ENCODE data around the gene PTPRT.
A peak's percentile ranks its signal among the peaks of the same experiment; 100 is the strongest.

The PTPRT gene

GRCh38 chr20:43189554-43190331 lies at the start of gene PTPRT:
TSS of gene PTPRT (minus strand) at chr20:43189906. CDS start at chr20:43189733, 173 bp downstream.
- DNase-seq = peak; percentile 25

GRCh38 chr20:43238833-43239232 lies 49.1 kb upstream of the PTPRT start:
- no peak for DNase-seq

DNA sequence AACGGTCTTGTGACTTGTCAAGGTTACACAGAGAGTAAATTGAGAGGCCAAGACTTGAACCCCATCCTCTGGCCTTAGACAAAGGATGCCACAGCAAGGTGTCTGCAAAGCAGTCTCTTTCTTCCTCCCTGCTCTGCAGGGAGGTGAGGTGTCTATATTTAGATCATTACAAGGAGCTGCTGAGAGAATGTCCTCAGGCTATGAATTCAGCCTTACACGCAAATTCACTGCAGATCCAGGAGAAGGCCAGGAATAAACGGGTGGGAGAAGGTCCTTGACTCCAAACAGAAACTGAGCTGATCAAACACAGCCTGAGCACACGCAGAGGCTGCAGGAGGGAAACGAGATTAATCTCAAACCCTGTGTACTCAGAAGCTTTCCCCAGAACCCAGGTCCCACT lies 48.6 kb upstream of the PTPRT start:
- no peak for DNase-seq

DNA sequence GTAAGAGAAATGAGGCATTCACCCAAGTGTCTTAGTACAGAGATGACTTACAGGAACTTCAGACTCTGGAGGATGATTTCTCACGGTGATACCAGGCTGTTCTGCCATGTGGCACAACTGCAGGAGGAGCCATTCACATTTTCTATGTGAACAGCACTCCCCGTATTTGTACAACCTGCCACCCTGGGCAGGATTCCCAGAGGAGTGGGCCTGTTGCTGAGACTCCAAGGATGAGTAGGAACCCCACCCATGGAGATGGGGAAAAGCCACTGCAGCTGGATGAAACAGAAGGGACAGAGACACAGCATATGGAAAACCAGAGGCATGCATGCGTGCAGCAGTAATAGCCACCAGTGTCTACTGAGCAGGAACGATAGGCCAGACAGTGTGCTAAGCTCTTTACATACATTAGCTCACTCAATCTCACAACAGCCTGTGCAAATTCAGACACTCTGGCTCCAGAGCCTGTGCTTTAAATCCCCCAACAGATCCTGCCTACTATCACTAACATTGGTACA lies 48.0 kb upstream of the PTPRT start:
- no peak for DNase-seq

DNA sequence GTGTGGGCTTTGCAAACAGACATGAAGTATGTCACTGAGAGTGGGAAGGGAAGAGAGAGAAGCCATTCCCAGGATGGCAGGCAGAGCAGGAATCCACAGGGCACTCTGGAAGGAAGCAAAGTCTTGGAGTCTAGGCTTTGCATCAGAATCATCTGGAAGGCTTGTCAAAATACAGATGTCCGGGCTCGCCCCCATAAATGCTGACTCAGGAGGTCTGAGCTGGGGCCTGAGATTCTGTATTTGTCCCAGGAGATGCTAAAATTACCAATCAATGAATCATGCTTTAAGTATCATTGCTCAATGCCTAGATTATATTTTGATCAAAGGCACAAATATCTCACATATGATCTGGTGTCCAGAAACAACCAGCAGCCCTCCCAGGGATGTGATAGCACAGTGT lies 46.3 kb upstream of the PTPRT start:
- DNase-seq = no peak

DNA sequence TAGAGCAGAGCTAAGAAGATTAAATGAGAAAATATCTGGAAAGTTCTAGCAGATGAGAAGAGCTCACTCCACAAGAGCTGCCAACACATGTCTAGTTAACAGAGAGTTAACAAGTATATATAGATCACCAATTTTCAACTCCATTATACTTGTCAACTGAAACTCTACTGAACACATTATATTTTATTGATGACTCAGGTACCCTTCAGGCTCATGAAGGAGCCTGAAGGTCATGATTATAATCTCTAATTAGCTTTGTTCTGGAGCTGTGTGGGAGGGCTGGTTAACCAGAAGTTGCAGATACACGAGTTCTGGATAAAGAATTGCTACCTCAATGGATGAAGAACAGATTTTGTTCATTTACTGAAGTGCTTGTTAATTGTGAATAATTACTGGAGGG lies 42.1 kb upstream of the PTPRT start:
- DNase-seq = no peak

GRCh38 chr20:43229696-43230095 lies 40.0 kb upstream of the PTPRT start:
- no peak for DNase-seq

- DNase-seq = no peak
These were observed 30.9 kb upstream of the PTPRT start for GRCh38 chr20:43220612-43221011.

DNA sequence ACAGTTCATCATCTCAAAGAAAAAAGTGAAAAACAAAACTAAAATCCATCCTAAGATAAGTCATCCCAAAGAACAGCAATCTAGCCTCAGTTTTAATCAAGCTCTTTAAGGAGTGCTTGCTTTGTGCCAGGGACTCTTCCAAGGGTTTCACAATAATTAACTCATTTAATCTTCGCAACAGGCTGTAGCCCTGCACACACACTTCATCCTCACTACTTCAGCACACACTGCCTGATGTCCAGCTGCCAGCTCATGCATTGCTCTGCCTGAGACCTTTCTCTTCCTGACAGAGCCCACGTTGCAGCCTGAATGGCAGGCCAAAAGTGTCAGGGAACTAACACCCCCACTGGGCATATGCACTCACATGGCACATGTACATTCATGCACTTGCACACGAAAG lies 21.2 kb upstream of the PTPRT start:
- no peak for DNase-seq

DNA sequence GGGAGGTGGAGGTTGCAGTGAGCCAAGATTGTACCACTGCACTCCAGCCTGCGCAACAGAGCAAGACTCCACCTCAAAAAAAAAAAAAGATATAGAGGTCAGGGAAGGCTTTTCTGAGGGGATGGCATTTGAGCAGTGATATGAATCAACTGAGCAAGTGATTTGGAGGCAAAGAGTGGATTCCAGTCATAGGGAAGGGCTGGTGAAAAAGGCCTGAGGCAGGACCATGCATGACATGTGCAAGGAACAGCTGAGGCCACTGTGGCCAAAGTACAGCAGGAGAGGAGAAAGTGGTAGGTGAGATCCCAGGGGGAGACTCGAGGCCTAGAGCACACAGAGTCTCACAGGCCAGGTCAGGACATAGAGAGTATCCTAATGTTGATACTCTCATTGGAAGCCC lies 20.1 kb upstream of the PTPRT start:
- DNase-seq = no peak

GRCh38 chr20:43205699-43206098 lies 16.0 kb upstream of the PTPRT start:
- DNase-seq = no peak

DNA sequence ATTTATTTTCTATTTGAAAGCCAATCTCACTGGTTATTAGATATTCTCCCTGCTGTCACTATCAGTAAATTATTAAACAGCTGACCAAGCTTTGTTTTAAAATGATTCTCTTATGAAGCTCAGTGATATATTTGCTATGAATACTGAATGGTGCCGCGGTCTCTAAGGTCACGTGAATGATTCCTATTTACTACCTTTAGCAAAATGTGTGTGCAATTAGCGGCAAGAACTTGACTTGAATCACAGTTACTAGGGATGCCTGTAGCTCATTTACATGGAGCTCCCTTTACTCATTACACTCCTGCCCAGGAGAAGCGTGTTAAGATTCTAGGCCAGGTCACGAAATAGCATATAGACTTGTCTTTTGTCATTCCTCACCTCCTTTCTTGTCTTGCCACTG lies 12.4 kb upstream of the PTPRT start:
- DNase-seq = no peak

DNA sequence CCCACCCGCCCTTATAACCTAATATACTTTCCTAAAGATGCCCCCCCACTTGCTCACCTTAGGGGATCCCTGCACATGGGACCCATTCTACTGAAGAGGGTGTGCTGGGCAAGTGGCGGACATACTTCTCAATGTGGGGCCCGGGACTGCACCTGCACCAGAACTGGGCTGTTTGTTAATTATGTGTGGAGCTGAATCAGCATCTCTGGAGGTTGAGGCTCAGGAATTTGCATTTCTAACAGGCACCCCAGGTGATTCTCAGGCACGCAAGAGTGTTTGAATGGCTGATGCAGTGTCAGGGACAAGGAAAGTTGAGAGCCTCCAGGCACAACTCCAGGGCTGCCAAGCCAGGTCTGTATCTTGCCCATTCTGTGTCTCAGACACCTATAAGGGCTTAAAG lies 8.9 kb upstream of the PTPRT start:
- DNase-seq = no peak

DNA sequence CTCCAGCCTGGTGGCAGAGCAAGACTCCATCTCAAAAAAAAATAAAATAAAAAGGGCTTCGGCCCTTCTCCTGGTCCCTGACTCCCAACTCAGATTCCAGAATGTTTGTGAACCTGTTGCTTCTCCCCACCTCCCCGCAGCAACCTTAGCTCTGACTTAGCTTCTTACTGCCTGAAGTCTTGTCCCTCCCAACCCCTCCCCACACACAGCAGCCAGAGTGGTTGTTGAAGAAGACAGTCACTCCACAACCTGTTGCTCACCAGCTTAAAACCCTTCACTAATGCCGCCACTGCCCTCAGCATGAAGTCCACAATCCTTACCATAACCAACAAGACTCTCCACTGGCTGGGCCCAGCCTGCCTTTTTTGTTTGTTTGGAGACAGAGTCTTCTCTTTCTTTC lies 6.5 kb upstream of the PTPRT start:
- no peak for DNase-seq

DNA sequence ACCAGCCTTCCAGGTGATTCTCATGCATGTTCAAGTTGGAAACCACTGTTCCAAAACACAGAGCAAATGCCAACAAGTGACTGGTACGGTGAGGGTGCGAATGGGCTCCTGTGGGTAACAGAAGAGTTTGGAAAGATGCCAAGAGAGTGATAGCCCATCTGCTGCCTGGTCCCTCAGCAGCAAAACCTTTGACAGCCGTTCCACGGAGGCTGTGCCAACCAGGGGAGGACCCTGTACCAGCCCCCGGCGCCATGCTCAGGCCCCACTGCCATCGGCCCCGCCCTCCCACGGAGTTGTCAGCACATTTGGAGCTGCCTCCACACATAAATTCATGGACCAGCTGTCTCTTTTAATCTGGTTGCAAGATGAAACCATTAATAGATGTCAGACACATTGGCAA lies 4.4 kb upstream of the PTPRT start:
- no peak for DNase-seq

DNA sequence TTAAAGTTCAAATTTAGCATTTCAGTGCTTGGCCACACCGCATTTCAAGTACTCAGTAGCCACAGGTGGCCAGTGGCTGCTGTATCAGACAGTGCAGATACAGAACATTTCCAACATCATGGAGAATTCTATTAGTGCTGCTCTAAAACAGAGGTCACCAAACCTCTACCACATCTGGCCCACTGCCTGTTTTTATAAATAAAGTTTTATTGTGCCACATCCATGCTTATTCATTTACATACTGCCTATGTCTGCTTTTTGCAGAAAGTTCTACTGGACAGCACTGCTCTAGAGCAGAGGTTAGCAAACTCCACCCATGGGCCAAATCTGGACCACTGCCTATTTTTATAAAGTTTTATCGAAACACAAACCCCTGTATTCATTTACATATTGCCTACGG lies 3.7 kb upstream of the PTPRT start:
- no peak for DNase-seq

GRCh38 chr20:43191946-43192863 lies 2.5 kb upstream of the PTPRT start:
- DNase-seq = peak; percentile 46

DNA sequence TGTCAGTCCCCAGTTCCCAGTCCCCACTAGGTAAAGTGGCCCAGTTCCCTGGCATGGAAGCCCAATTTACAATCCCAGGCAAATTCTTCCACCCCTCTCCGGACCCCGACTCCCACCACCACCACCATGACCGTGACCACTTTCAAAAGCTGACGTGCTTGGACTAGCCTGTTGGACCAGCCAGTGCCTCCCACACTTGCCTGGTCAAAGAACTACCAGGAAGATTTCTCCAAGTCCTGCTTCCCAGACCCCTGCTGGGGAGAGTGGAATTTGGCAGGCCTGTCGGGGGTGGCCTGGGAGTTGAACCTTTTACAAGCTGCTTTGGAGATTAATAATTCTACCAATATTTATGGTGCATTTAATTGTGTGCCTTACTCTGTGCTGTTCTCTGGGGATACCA lies 1.4 kb upstream of the PTPRT start:
- DNase-seq = no peak

GRCh38 chr20:43190332-43190953 lies 737 bp upstream of the PTPRT start:
- peak; percentile 11 for DNase-seq

DNA sequence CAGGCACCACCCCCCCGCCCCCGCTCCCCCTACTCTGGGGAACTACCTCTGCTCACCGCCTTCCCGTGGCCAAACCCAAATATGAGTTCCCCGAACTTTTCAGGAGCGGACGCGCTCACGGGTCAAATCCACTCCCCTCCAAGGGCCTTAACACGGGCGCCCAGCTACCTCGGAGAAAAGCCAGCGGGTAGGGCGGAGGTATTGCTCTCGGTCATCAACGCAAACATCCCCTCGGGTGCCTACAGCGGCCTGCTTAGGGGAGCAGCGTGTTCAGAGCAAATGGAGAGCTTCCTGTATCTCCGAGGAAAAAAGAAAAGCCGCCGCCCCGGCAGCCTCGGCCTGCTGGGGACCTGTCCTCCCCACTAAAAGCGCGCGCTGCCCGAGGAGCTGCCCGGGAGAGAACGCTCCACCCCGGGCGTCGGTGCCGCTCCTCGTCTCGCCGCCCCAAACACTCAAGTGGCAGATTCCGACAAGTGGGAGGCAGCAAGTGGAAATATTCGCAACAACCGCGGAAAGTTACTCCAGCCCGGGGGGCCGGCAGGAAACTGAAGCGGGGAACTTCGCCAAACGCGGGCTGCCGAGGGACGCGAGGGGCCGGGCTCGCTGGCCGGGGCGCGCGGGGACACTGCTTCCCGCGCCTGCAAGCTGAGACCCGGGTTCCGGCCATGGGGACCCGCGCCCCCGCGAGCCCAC lies 699 bp downstream of the PTPRT start:
- peak; percentile 60 for DNase-seq

- DNase-seq = no peak
These were observed 1.5 kb downstream of the PTPRT start for GRCh38 chr20:43188234-43188653.

DNA sequence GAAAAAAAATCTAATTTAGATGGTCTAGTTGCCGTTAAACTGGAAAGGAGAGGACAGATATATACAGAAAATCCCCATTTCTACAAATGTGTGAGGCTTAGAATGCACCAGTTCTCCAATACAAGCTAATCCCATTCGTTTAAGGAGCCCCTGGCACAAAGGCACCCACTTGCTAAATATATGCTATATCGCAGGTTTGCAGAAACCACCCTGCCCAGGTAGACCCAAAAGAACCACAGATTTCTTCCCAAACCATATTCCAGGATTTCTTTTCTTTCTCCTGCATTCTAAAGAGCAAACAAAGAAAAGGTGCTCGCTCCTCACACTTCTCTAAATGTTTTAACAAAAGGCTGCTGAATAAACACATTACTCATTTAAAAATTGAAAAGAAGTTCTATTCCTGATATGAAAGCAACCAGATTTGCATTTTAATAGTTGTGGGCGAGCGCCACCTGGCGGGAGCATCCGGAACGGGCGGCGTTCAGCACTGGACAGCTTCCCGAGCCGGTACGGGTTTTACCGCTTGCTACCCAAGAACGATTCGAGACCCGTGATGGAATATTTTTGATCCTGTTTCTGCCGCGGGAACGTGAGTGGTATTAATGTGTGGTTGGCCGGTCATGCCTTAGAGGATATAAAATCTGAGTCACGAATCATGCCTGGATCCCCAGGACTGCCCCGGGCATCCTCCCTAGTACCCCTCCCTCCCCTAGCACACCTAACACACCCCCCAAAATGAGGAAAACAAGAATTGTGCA lies 2.1 kb downstream of the PTPRT start:
- DNase-seq = peak; percentile 87

Measured in retina (tissue), 1 donor.